Thoracic aorta (tissue), 2 donors: ENCODE results near the gene KIRREL2. TPM values are rescaled to one million over a fixed set of nuclear protein-coding genes. Genes with fewer than 3 reads are reported as not detected.

Source experiments
- ATAC-seq: fragments of 150-250 bp; one replicate; pipeline ENCODE4 v1.8.0; 2017; ENCODE audit warnings: low read depth; ENCODE audit not compliant: insufficient number of reproducible peaks, low FRiP score
- DNase-seq: peaks from one replicate; pipeline ENCODE4 v3.0.0-alpha.2; 2020; ENCODE audit warnings: low spot score
- H3K27ac ChIP-seq, 2 donors: fragments of 200-600 bp; sonication (generic); 1 replicate in 1 of 2; 2 replicates in 1 of 2; pipeline ENCODE4 v1.5.1; 2016; ENCODE audit warnings: mild to moderate bottlenecking in 2 of 2, moderate library complexity in 2 of 2
- H3K27me3 ChIP-seq: fragments of 200-600 bp; sonication (generic); replicated peaks from 2 replicates; pipeline ENCODE4 v1.6.0; 2016; ENCODE audit warnings: mild to moderate bottlenecking; ENCODE audit not compliant: insufficient read depth
- H3K36me3 ChIP-seq: fragments of 200-600 bp; sonication (generic); one replicate; pipeline ENCODE4 v1.5.1; 2016
- H3K4me1 ChIP-seq, 2 donors: fragments of 200-600 bp; sonication (generic); 1 replicate in 1 of 2; 2 replicates in 1 of 2; pipeline versions ENCODE4 v1.5.1 to v1.6.0; 2016; ENCODE audit warnings: low read depth in 2 of 2, mild to moderate bottlenecking in 1 of 2; ENCODE audit not compliant: control insufficient read depth in 1 of 2
- H3K4me3 ChIP-seq: fragments of 200-600 bp; sonication (generic); 2 replicates; pipeline ENCODE4 v1.5.1; 2016; ENCODE audit warnings: mild to moderate bottlenecking
- H3K9me3 ChIP-seq: fragments of 200-600 bp; sonication (generic); 2 replicates; pipeline ENCODE4 v1.5.1; 2016
- CTCF ChIP-seq: fragments of 200-600 bp; sonication (generic); IDR thresholded peaks from one replicate; pipeline ENCODE4 v1.5.1; 2019; ENCODE audit warnings: antibody characterized with exemption
- total RNA-seq, 2 donors: library from RNA; depleted of rRNA; stranded (reverse); fragments of >200 nt; gene quantifications; one replicate each; pipeline versions ENCODE4 v1.1.0 to v1.2.3, GENCODE V29; 2016

The KIRREL2 gene
- total RNA-seq, 2 donors from 2014 or later, result 0.92 TPM; not detected in 1

GRCh38 chr19:35915443-35915842 lies 58.7 kb downstream of the KIRREL2 start:
- TF ChIP-seq CTCF, result no peak
- no peak overlapping the region for H3K27ac ChIP-seq
- DNase-seq (no peak), ATAC-seq (no peak)
- H3K4me1 ChIP-seq, result no peaks in the 10 kb centered on the region
- H3K36me3 ChIP-seq, result no peaks in the 10 kb centered on the region
- no peaks in the 10 kb centered on the region for H3K9me3 ChIP-seq
- H3K27me3 ChIP-seq, result no peaks in the 10 kb centered on the region
- no peak overlapping the region for H3K4me3 ChIP-seq

Other genes starting within 250 kb of the KIRREL2 start
- gene HAUS5, start 244.2 kb upstream of the KIRREL2 start, total RNA-seq, result 10 to 100 TPM in 1 of 2 donors, 1 to 10 TPM in 1; 8.4 to 13.9 TPM
- 10 to 100 TPM; 47.2 to 53.8 TPM for gene RBM42, start 227.9 kb upstream of the KIRREL2 start, total RNA-seq
- gene ETV2, start 215.2 kb upstream of the KIRREL2 start, total RNA-seq, result not detected
- gene COX6B1, start 208.6 kb upstream of the KIRREL2 start, total RNA-seq, result 100 to 1,000 TPM; 258 to 386 TPM
- gene UPK1A, start 190.4 kb upstream of the KIRREL2 start, total RNA-seq, result not detected
- not detected for gene ZBTB32, start 152.4 kb upstream of the KIRREL2 start, total RNA-seq
- 10 to 100 TPM; 26.4 to 31.3 TPM for gene KMT2B, start 138.9 kb upstream of the KIRREL2 start, total RNA-seq
- gene IGFLR1, start 114.5 kb upstream of the KIRREL2 start, total RNA-seq, result 10 to 100 TPM in 1 of 2 donors, 1 to 10 TPM in 1; 6.9 to 13.1 TPM
- gene U2AF1L4, start 111.5 kb upstream of the KIRREL2 start, total RNA-seq, result 10 to 100 TPM; 34.4 to 42.6 TPM
- gene PSENEN, start 111.3 kb upstream of the KIRREL2 start, total RNA-seq, result 10 to 100 TPM; 25.5 to 30.1 TPM
- 10 to 100 TPM in 1 of 2 donors, 1 to 10 TPM in 1; 9.9 to 30.5 TPM for gene LIN37, start 108.3 kb upstream of the KIRREL2 start, total RNA-seq
- 100 to 1,000 TPM in 1 of 2 donors, 10 to 100 TPM in 1; 78.6 to 130 TPM for gene HSPB6, start 99.9 kb upstream of the KIRREL2 start, total RNA-seq
- 10 to 100 TPM; 11.1 to 16.6 TPM for gene PROSER3, start 98.7 kb upstream of the KIRREL2 start, total RNA-seq
- gene ARHGAP33, start 81.3 kb upstream of the KIRREL2 start, total RNA-seq, result 10 to 100 TPM; 15.4 to 30.7 TPM
- gene PRODH2, start 44.1 kb upstream of the KIRREL2 start, total RNA-seq, result not detected
- gene NPHS1, start 4.4 kb upstream of the KIRREL2 start, total RNA-seq, result not detected
- gene APLP1, start 11.7 kb downstream of the KIRREL2 start, total RNA-seq, result 10 to 100 TPM; 28.1 to 47.2 TPM
- 10 to 100 TPM in 1 of 2 donors, 1 to 10 TPM in 1; 5.4 to 32.6 TPM for gene NFKBID, start 43.6 kb downstream of the KIRREL2 start, total RNA-seq
- 10 to 100 TPM in 1 of 2 donors, 1 to 10 TPM in 1; 4.5 to 13.2 TPM for gene HCST, start 45.6 kb downstream of the KIRREL2 start, total RNA-seq
- gene TYROBP, start 51.4 kb downstream of the KIRREL2 start, total RNA-seq, result 100 to 1,000 TPM; 155 to 247 TPM
- gene LRFN3, start 79.5 kb downstream of the KIRREL2 start, total RNA-seq, result 10 to 100 TPM; 14.3 to 26.7 TPM
- 10 to 100 TPM; 43.0 to 70.5 TPM for gene SDHAF1, start 138.3 kb downstream of the KIRREL2 start, total RNA-seq
- gene SYNE4, start 151.9 kb downstream of the KIRREL2 start, total RNA-seq, result 1 to 10 TPM in 1 of 2 donors, under 1 TPM in 1; 0.92 to 2.4 TPM
- gene ALKBH6, start 157.3 kb downstream of the KIRREL2 start, total RNA-seq, result 10 to 100 TPM; 19.8 to 55.8 TPM
- 10 to 100 TPM; 21.3 to 29.0 TPM for gene CLIP3, start 176.0 kb downstream of the KIRREL2 start, total RNA-seq
- 1 to 10 TPM; 6.4 to 6.6 TPM for gene THAP8, start 197.4 kb downstream of the KIRREL2 start, total RNA-seq
- gene WDR62, start 198.0 kb downstream of the KIRREL2 start, total RNA-seq, result 1 to 10 TPM in 1 of 2 donors, under 1 TPM in 1; 0.99 to 1.2 TPM